ENCODE data around the gene UNC13B.

Gene UNC13B

DNA sequence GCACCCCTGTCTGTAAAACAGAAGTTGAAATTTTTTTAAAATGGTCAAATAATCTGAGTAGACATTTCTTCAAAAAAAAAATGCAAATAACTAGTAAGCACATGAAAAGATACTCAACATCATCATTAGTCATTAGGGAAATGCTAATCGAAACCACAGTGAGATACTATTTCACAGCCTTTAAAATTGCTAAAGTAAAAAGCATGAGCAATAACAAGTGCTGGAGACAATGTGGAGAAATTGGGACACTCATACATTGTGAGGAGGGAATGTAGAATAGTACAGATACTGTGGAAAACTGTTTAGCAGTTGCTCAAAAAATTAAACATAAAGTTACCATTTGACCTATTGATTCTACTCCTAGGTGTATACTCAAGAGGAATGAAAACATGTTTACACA is 269.7 kb downstream of the UNC13B start:
- DNase-seq (ENCODE audit: low read depth in 3 of 3), result no peak

DNA sequence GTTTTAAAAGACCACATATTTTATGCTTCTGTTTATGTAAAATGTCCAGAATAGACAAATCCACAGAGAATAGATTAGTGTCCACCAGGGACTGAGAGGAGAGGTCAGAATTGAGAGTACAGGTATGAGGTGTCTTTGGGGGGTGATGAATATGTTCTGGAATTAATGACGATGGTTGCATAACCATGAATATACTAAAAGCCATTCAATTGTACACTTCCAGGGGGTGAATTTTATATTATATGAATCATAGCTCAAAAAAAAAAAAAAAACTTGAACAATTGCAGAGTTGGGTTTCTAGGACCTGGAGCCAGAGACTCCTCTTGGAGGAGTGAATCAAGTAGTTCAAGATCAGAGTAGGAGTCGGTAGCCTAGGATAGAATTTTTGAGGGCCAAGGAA is 270.3 kb downstream of the UNC13B start:
- DNase-seq (ENCODE audit: low read depth in 3 of 3), result no peak

DNA sequence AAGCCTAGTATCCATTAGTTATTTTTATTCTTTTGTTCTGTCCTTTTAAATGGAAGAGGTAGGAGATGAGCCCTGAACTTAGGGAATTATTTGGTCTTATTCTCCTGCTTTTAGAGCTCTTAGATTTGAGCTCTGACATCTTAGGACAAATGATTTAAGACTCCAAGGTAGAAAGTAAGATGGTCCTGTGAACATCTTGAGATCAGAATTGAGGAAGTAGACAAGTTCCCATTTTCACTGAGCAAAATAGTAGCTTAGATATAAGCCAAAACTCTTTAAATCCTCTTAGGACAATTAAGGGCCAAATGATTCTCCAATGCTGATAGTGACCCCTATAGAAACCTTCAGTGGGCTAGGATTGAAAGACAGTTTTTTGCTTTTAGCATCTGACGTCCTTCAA is 275.1 kb downstream of the UNC13B start:
- DNase-seq (ENCODE audit: low read depth in 3 of 3), result no peak

DNA sequence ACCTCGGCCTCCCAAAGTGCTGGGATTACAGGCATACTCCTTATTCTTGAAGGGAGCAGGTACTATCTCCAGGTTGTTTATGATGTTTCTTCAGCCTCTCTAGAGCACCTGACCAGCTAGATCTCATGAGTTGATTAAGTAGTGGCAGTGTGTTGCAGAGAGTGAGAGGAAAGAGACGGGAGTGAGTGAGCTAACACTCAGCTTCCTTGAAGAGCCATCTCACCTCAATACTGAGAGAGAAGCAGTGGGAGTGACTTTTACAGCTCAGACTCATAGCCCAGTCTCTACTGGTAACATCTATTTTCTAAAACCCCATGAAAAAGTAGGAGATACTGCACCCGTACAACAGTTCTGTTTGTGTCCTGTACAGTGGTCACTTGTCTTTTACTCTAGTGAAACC is 284.2 kb downstream of the UNC13B start:
- DNase-seq (ENCODE audit: low read depth in 3 of 3), result no peak

DNA sequence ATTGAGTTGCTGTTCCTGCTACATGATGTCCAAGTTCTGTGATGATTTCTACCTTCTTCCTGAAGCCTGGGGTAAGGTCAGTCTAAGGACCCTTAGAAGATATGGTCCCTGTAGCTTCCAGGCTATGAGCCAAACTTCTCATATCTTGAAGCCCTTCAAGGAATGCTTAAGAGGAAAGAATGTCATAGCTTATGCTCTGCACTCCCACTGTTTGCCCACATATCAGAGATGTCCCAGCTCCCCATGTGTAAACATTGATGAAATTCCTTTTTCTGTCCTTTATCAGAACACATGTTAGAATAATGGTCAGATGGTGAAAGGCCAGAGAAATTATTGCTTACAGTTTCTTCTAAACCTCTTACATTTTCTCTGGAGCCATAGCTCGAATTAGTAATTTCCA is 286.7 kb downstream of the UNC13B start:
- no peak for DNase-seq (ENCODE audit: low read depth in 3 of 3)

DNA sequence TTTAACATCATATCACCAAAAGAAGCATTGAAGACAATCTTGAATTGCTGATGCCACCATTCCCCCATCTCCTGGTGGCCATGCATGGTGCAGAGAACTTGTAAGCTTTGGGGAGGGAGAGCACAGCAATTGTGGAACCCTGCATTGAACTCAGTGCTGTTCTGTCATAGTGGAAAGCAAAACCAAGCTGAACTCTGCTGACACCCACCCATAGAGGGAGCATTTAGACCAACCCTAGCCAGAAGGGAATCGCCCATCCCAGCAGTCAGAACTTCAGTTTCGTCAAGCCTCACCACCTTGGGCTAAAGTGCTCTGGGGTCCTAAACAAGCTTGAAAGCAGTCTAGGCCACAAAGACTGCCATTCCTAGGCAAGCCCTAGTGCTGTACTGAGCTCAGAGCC is 290.7 kb downstream of the UNC13B start:
- DNase-seq (ENCODE audit: low read depth in 3 of 3), result no peak

DNA sequence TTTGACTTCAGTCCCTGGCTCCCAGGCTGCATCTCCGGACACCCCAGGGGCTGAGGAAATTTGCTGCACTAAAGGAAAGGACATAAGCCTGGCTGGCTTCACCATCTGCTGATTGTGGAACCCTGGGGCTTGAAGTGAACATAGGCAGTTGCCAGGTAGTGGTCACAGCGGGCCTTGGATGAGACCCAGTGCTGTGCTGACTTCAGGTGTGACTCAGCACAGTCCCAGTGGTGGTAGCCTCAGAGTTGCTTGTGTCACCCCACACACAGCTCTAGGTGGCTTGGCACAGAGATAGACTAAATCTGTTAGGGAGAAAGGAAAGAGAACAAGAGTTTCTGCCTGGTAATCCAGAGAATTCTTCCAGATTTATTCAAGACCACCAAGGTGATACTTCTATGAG is 292.0 kb downstream of the UNC13B start:
- no peak for DNase-seq (ENCODE audit: low read depth in 3 of 3)

Measured in stimulated activated CD4-positive, alpha-beta T cell treated with anti-CD3 and anti-CD28 coated beads, TNF-alpha, amount 100 ng/mL, for 48 hours (primary cell).